PC-9 (cell line): ENCODE data around the gene ZMAT5.

Experiments used
- EZH2 ChIP-seq: fragments of 200-600 bp; sonication (generic); IDR thresholded peaks from 2 replicates; pipeline ENCODE4 v1.8.0; 2017; ENCODE audit warnings: antibody characterized with exemption, low read depth
- TF ChIP-seq, protein P1 (sequence below): fragments of 200-600 bp; sonication (generic); conservative IDR thresholded peaks from 2 replicates; pipeline ENCODE4 v1.6.1; 2017; ENCODE audit warnings: mixed run types, antibody characterized with exemption, mild to moderate bottlenecking, moderate library complexity

GRCh38 chr22:29693161-29693560, 73.6 kb downstream of the ZMAT5 start:
- TF ChIP-seq, protein P1, sequence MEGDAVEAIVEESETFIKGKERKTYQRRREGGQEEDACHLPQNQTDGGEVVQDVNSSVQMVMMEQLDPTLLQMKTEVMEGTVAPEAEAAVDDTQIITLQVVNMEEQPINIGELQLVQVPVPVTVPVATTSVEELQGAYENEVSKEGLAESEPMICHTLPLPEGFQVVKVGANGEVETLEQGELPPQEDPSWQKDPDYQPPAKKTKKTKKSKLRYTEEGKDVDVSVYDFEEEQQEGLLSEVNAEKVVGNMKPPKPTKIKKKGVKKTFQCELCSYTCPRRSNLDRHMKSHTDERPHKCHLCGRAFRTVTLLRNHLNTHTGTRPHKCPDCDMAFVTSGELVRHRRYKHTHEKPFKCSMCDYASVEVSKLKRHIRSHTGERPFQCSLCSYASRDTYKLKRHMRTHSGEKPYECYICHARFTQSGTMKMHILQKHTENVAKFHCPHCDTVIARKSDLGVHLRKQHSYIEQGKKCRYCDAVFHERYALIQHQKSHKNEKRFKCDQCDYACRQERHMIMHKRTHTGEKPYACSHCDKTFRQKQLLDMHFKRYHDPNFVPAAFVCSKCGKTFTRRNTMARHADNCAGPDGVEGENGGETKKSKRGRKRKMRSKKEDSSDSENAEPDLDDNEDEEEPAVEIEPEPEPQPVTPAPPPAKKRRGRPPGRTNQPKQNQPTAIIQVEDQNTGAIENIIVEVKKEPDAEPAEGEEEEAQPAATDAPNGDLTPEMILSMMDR, result no peak
- no peak for TF ChIP-seq EZH2
